ENCODE data around the gene CCSER1. TPM values are rescaled to one million over a fixed set of nuclear protein-coding genes. Genes with fewer than 3 reads are reported as not detected.

CCSER1 gene
- polyA plus RNA-seq, 3 donors, result 0.09 to 0.75 (median 0.13) TPM

- Histone ChIP-seq H3K9ac (ENCODE audit: insufficient read depth, low read length, poor library complexity, severe bottlenecking) (no peak overlapping the region), H3K79me2 (ENCODE audit: insufficient read depth, low read length) (no peaks in the 10 kb centered on the region), H3K27ac (ENCODE audit: low read depth in 1 of 2, low read length in 2 of 2) (no peak overlapping the region), H3K36me3 (replicated peaks in 1 of 2; ENCODE audit: control insufficient read depth in 1 of 2, insufficient read depth in 2 of 2, low read length in 2 of 2) (no peaks in the 10 kb centered on the region), H3K4me2 (replicated peaks; ENCODE audit: extremely low read depth, low read length, poor library complexity, severe bottlenecking) (no peak overlapping the region), H3K4me1 (ENCODE audit: control insufficient read depth in 1 of 2, insufficient read depth in 2 of 2, low read length in 2 of 2) (no peaks in the 10 kb centered on the region), H3K4me3 (replicated peaks in 1 of 3; ENCODE audit: low read depth in 2 of 3, low read length in 3 of 3) (no peak overlapping the region), H3K27me3 (ENCODE audit: control insufficient read depth in 2 of 2, insufficient read depth in 2 of 2, low read length in 2 of 2) (no peaks in the 10 kb centered on the region), H4K20me1 (ENCODE audit: insufficient read depth, low read length) (no peaks in the 10 kb centered on the region), H3K9me3 (replicated peaks in 1 of 2; ENCODE audit: control insufficient read depth in 1 of 2, insufficient read depth in 1 of 2, low read length in 2 of 2) (no peaks in the 10 kb centered on the region), H2AFZ (ENCODE audit: insufficient read depth, low read depth, low read length, poor library complexity, severe bottlenecking) (no peak overlapping the region)
- intact Hi-C loops (cut with micrococcal nuclease), result no loop called here
- H3K27ac Mint-ChIP-seq, result no peak overlapping the region
- H3K9me3 Mint-ChIP-seq, result peaks cover 0 to under 1% (median 0%) of the 10 kb centered on the region in 7 donors
- no peaks in the 10 kb centered on the region for H3K36me3 Mint-ChIP-seq
- H3K4me3 Mint-ChIP-seq, result no peak overlapping the region
- DNase-seq, result no peak
- no peaks in the 10 kb centered on the region for H3K4me1 Mint-ChIP-seq
- no peak for TF ChIP-seq CTCF (IDR thresholded peaks at IDR 0.05)
- H3K27me3 Mint-ChIP-seq (ENCODE audit: low read depth in 3 of 3), result no peaks in the 10 kb centered on the region
These were observed 904.6 kb downstream of the CCSER1 start for GRCh38 chr4:91031761-91032160.

- intact Hi-C loops (cut with micrococcal nuclease), result no loop called here
These were observed 905.7 kb downstream of the CCSER1 start for GRCh38 chr4:91032725-91033445.

More at GRCh38 chr4:91032725-91033445, 905.7 kb downstream of the CCSER1 start:
- no peaks in the 10 kb centered on the region for H3K27me3 ChIP-seq (ENCODE audit: control insufficient read depth in 2 of 2, insufficient read depth in 2 of 2, low read length in 2 of 2)
- H4K20me1 ChIP-seq (ENCODE audit: insufficient read depth, low read length), result no peaks in the 10 kb centered on the region
- H3K27ac ChIP-seq (ENCODE audit: low read depth in 1 of 2, low read length in 2 of 2), result no peak overlapping the region
- no peaks in the 10 kb centered on the region for H3K36me3 Mint-ChIP-seq
- no peaks in the 10 kb centered on the region for H3K36me3 ChIP-seq (replicated peaks in 1 of 2; ENCODE audit: control insufficient read depth in 1 of 2, insufficient read depth in 2 of 2, low read length in 2 of 2)
- no peaks in the 10 kb centered on the region for H3K9me3 ChIP-seq (replicated peaks in 1 of 2; ENCODE audit: control insufficient read depth in 1 of 2, insufficient read depth in 1 of 2, low read length in 2 of 2)
- no peak overlapping the region for H3K4me2 ChIP-seq (replicated peaks; ENCODE audit: extremely low read depth, low read length, poor library complexity, severe bottlenecking)
- peak overlapping the region in 1 of 7 donors; percentile 31 for H3K27ac Mint-ChIP-seq
- no peak overlapping the region for H3K9ac ChIP-seq (ENCODE audit: insufficient read depth, low read length, poor library complexity, severe bottlenecking)
- no peaks in the 10 kb centered on the region for H3K4me1 Mint-ChIP-seq
- H3K4me3 Mint-ChIP-seq, result no peak overlapping the region
- H3K79me2 ChIP-seq (ENCODE audit: insufficient read depth, low read length), result no peaks in the 10 kb centered on the region
- peaks cover 0 to 3% (median 0%) of the 10 kb centered on the region in 7 donors for H3K9me3 Mint-ChIP-seq
- no peak overlapping the region for H2AFZ ChIP-seq (ENCODE audit: insufficient read depth, low read depth, low read length, poor library complexity, severe bottlenecking)
- no peak for DNase-seq
- H3K4me3 ChIP-seq (replicated peaks in 1 of 3; ENCODE audit: low read depth in 2 of 3, low read length in 3 of 3), result no peak overlapping the region
- H3K4me1 ChIP-seq (ENCODE audit: control insufficient read depth in 1 of 2, insufficient read depth in 2 of 2, low read length in 2 of 2), result no peaks in the 10 kb centered on the region
- H3K27me3 Mint-ChIP-seq (ENCODE audit: low read depth in 3 of 3), result no peaks in the 10 kb centered on the region
- 86% methylated on average over 1 of the region's 4 CpGs for WGBS (ENCODE audit: insufficient coverage)
- no peak for TF ChIP-seq CTCF (IDR thresholded peaks at IDR 0.05)

Data from CD14-positive monocyte (primary cell).